ENCODE measurements around the gene BRWD1.

The BRWD1 gene

GRCh38 chr21:39313042-39313570 is 326 bp downstream of the BRWD1 start:
- H3K4me2 ChIP-seq (ENCODE audit: insufficient read depth, low read length) = peak overlapping the region; percentile 74
- H3K4me3 ChIP-seq (ENCODE audit: low read depth in 1 of 2, low read length in 2 of 2) = peak overlapping the region; percentile 56 to 61; a peak in 3 of 4 replicates
- peaks cover 60% of the 10 kb centered on the region for H3K79me2 ChIP-seq (ENCODE audit: insufficient read depth, low read length)
- peaks cover 34% of the 10 kb centered on the region for H4K20me1 ChIP-seq (ENCODE audit: insufficient read depth, low read length)
- H3K4me1 ChIP-seq (ENCODE audit: insufficient read depth, low read length) = peaks cover 21% of the 10 kb centered on the region
- peak overlapping the region; percentile 95 for H3K9ac ChIP-seq (ENCODE audit: low read depth, low read length)
- peak overlapping the region; percentile 90 for H2AFZ ChIP-seq (ENCODE audit: low read depth, low read length)
- peak overlapping the region; percentile 97 for H3K27ac ChIP-seq (ENCODE audit: low read length)
- H3K27me3 ChIP-seq (ENCODE audit: insufficient read depth, low read length, poor library complexity) = no peaks in the 10 kb centered on the region
- H3K9me3 ChIP-seq (ENCODE audit: insufficient read depth, low read length, severe bottlenecking) = no peaks in the 10 kb centered on the region
- DNase-seq (no peak), ATAC-seq (ENCODE audit: insufficient read depth, low read depth) (peak; percentile 13; the same call in 2 of the 3 replicates)
- no peak for TF ChIP-seq CTCF (IDR thresholded peaks at IDR 0.05; ENCODE audit: borderline replicate concordance, extremely low read depth, low read length, poor library complexity, severe bottlenecking)
- no peak for TF ChIP-seq EZH2 (IDR thresholded peaks at IDR 0.05; ENCODE audit: borderline replicate concordance, low read depth, low read length, severe bottlenecking)
- H3K36me3 ChIP-seq (ENCODE audit: insufficient read depth, low read length) = peaks cover 32% of the 10 kb centered on the region

GRCh38 chr21:39312112-39313041 is 1.1 kb downstream of the BRWD1 start:
- Histone ChIP-seq H3K79me2 (ENCODE audit: insufficient read depth, low read length) (peaks cover 67% of the 10 kb centered on the region), H4K20me1 (ENCODE audit: insufficient read depth, low read length) (peaks cover 39% of the 10 kb centered on the region), H3K9me3 (ENCODE audit: insufficient read depth, low read length, severe bottlenecking) (no peaks in the 10 kb centered on the region), H3K4me2 (ENCODE audit: insufficient read depth, low read length) (peak overlapping the region; percentile 74), H3K36me3 (ENCODE audit: insufficient read depth, low read length) (peaks cover 40% of the 10 kb centered on the region), H3K27me3 (ENCODE audit: insufficient read depth, low read length, poor library complexity) (no peaks in the 10 kb centered on the region), H3K9ac (ENCODE audit: low read depth, low read length) (peak overlapping the region; percentile 95), H3K4me1 (ENCODE audit: insufficient read depth, low read length) (peaks cover 21% of the 10 kb centered on the region), H2AFZ (ENCODE audit: low read depth, low read length) (no peak overlapping the region), H3K27ac (ENCODE audit: low read length) (peak overlapping the region; percentile 97; the same call in 1 of the 2 replicates), H3K4me3 (ENCODE audit: low read depth in 1 of 2, low read length in 2 of 2) (peak overlapping the region; percentile 56 to 61; a peak in 3 of 4 replicates)
- ATAC-seq (ENCODE audit: insufficient read depth, low read depth) (peak; percentile 86), DNase-seq (peak; percentile 95)
- TF ChIP-seq CTCF (IDR thresholded peaks at IDR 0.05; ENCODE audit: borderline replicate concordance, extremely low read depth, low read length, poor library complexity, severe bottlenecking) (no peak), EZH2 (IDR thresholded peaks at IDR 0.05; ENCODE audit: borderline replicate concordance, low read depth, low read length, severe bottlenecking) (no peak)

- DNase-seq (no peak), ATAC-seq (ENCODE audit: insufficient read depth, low read depth) (no peak)
- H2AFZ ChIP-seq (ENCODE audit: low read depth, low read length) = no peak overlapping the region
- no peak overlapping the region for H3K4me3 ChIP-seq (ENCODE audit: low read depth in 1 of 2, low read length in 2 of 2)
- H3K79me2 ChIP-seq (ENCODE audit: insufficient read depth, low read length) = peaks cover 78% of the 10 kb centered on the region
- H3K4me2 ChIP-seq (ENCODE audit: insufficient read depth, low read length) = peak overlapping the region; percentile 74; the same call in 1 of the 2 replicates
- H3K4me1 ChIP-seq (ENCODE audit: insufficient read depth, low read length) = peaks cover 21% of the 10 kb centered on the region
- peaks cover 41% of the 10 kb centered on the region for H3K36me3 ChIP-seq (ENCODE audit: insufficient read depth, low read length)
- no peaks in the 10 kb centered on the region for H3K9me3 ChIP-seq (ENCODE audit: insufficient read depth, low read length, severe bottlenecking)
- TF ChIP-seq EZH2 (IDR thresholded peaks at IDR 0.05; ENCODE audit: borderline replicate concordance, low read depth, low read length, severe bottlenecking) = no peak
- TF ChIP-seq CTCF (IDR thresholded peaks at IDR 0.05; ENCODE audit: borderline replicate concordance, extremely low read depth, low read length, poor library complexity, severe bottlenecking) = no peak
- H3K27me3 ChIP-seq (ENCODE audit: insufficient read depth, low read length, poor library complexity) = no peaks in the 10 kb centered on the region
- H4K20me1 ChIP-seq (ENCODE audit: insufficient read depth, low read length) = peaks cover 39% of the 10 kb centered on the region
- no peak overlapping the region for H3K27ac ChIP-seq (ENCODE audit: low read length)
- no peak overlapping the region for H3K9ac ChIP-seq (ENCODE audit: low read depth, low read length)
These were observed 2.3 kb downstream of the BRWD1 start for GRCh38 chr21:39311164-39311563.
